Airway epithelial cell (primary cell): ENCODE data around the gene ZP4. TPM values are rescaled to one million over a fixed set of nuclear protein-coding genes. Genes with fewer than 3 reads are reported as not detected.

ENCODE experiments used
- total RNA-seq: library from RNA; depleted of rRNA; stranded (reverse); fragments of >200 nt; gene quantifications from 2 replicates; pipeline ENCODE4 v1.2.3, GENCODE V29; 2015

Gene ZP4, protein sequence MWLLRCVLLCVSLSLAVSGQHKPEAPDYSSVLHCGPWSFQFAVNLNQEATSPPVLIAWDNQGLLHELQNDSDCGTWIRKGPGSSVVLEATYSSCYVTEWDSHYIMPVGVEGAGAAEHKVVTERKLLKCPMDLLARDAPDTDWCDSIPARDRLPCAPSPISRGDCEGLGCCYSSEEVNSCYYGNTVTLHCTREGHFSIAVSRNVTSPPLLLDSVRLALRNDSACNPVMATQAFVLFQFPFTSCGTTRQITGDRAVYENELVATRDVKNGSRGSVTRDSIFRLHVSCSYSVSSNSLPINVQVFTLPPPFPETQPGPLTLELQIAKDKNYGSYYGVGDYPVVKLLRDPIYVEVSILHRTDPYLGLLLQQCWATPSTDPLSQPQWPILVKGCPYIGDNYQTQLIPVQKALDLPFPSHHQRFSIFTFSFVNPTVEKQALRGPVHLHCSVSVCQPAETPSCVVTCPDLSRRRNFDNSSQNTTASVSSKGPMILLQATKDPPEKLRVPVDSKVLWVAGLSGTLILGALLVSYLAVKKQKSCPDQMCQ
- not detected in 2 replicates for total RNA-seq

DNA sequence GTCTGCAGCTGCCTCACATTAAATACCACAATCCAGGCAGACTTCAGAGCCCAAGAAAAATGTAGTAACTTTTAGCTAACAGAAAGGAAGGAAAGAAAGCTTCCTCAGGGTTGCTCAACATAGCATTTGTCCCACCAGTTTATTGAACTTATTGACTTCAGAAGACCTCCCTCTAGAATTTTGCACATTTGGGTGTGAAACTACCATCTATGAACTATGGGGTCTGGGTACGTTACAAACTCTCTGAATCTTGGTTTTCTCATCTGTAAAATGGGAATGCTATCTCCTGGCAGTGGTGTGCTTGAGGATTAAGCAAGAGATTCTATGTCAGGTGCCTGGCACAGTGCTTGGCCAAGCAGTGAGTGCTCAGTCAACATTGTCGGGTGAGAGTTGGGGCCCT, at the start of gene ZP4:
ZP4 (minus strand) TSS at position 101 of the 400 bp plus-strand sequence. CDS start 287 bp downstream, outside the sequence.

